Measurements from ENCODE around the gene ZNF280D. TPM values are rescaled to one million over a fixed set of nuclear protein-coding genes. Genes with fewer than 3 reads are reported as not detected.

ZNF280D gene
- total and polyA plus RNA-seq, 2 of the 8 experiments (the other 6 are each of a cell fraction or from before 2014, with no cell fraction given) = 7.4 to 27.5 TPM

DNA sequence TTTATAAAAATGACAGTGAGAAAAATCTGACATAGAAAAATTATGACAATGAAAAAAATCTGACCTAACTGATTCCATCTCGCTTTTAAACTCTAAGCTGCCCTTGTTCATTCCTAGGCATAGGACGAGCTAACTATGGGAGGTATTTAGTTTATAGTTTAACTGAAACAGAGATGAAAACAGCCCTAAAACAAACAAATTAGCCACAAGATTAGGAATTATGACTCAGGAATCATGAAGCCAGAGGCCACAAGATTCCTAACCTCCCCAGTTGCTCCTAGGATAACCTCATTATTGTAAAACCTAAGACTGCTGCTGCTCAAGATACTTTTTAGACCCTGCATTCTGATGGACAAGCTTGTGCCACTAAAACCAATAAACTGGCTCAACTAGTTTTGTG, 145.6 kb downstream of the ZNF280D start:
- Histone ChIP-seq H3K79me1 (ENCODE audit: low read depth, low read length) (no peaks in the 10 kb centered on the region), H4K20me1 (replicated peaks in 1 of 2; ENCODE audit: control insufficient read depth in 1 of 2, insufficient read depth in 2 of 2, low read length in 2 of 2) (no peaks in the 10 kb centered on the region), H3K4me2 (ENCODE audit: insufficient read depth in 1 of 2, low read depth in 2 of 2, low read length in 2 of 2) (no peak overlapping the region), H2AFZ (ENCODE audit: low read length) (no peak overlapping the region), H3K36me3 (ENCODE audit: control insufficient read depth in 2 of 4, insufficient read depth in 4 of 4, low read length in 3 of 4) (no peaks in the 10 kb centered on the region), H3K14ac (ENCODE audit: insufficient read length) (no peak overlapping the region), H2BK15ac (ENCODE audit: low read length) (no peak overlapping the region), H2BK5ac (ENCODE audit: low read depth, low read length) (no peak overlapping the region), H2BK20ac (ENCODE audit: low read length) (no peak overlapping the region), H3K18ac (ENCODE audit: extremely low read depth, low read length) (no peak overlapping the region), H3K4me1 (replicated peaks in 1 of 4; ENCODE audit: control insufficient read depth in 3 of 4, insufficient read depth in 4 of 4, low read length in 3 of 4) (no peaks in the 10 kb centered on the region), H4K5ac (ENCODE audit: insufficient read length, low read depth, low read length) (no peak overlapping the region), H3K79me2 (ENCODE audit: control insufficient read depth in 1 of 2, insufficient read depth in 2 of 2, low read length in 2 of 2) (no peaks in the 10 kb centered on the region), H3K27ac (ENCODE audit: low read depth, low read length) (no peak overlapping the region), H3K56ac (replicated peaks; ENCODE audit: insufficient read length, low read depth, low read length) (no peak overlapping the region), H3K4ac (replicated peaks; ENCODE audit: insufficient read length, low read depth, low read length) (no peak overlapping the region), H3K23ac (ENCODE audit: insufficient read length) (no peak overlapping the region), H2BK12ac (ENCODE audit: low read depth, low read length) (no peak overlapping the region), H3K9me3 (ENCODE audit: insufficient read depth in 2 of 2, low read depth in 1 of 2, low read length in 1 of 2) (peaks cover 0 to 6% of the 10 kb centered on the region in 2 experiments; a peak in 2 of 4 replicates), H4K91ac (replicated peaks; ENCODE audit: insufficient read length, low read length) (no peak overlapping the region), H3K4me3 (ENCODE audit: extremely low read depth in 1 of 4, insufficient read depth in 2 of 4, low read depth in 3 of 4, low read length in 4 of 4) (no peak overlapping the region), H4K8ac (ENCODE audit: extremely low read depth, insufficient read depth, low read length) (no peak overlapping the region), H3K9ac (replicated peaks in 1 of 4; ENCODE audit: extremely low read depth in 1 of 4, low read depth in 3 of 4, low read length in 3 of 4) (no peak overlapping the region), H2AK5ac (ENCODE audit: low read depth, low read length) (no peak overlapping the region), H2BK120ac (replicated peaks; ENCODE audit: low read depth, low read length) (no peak overlapping the region), H3K23me2 (ENCODE audit: low read depth, low read length) (no peaks in the 10 kb centered on the region), H3K27me3 (replicated peaks in 1 of 4; ENCODE audit: control insufficient read depth in 3 of 4, extremely low read depth in 1 of 4, insufficient read depth in 3 of 4, low read length in 3 of 4) (no peaks in the 10 kb centered on the region)
- FAIRE-seq = no peak
- ChIA-PET POLR2A (ENCODE audit: partially characterized antibody) (interaction anchor here (0.6 kb wide), 1 partner anchor 282 kb away, joined by 3 read pairs; no protein-coding TSS in a partner anchor), CTCF (ENCODE audit: partially characterized antibody) (no interaction called here)
- TF ChIP-seq GTF2F1 (IDR thresholded peaks at IDR 0.05; ENCODE audit: borderline replicate concordance, low read depth, low read length) = no peak
- WGBS, 2 experiments (ENCODE audit: extremely low coverage in 1 of 2, insufficient coverage in 1 of 2, insufficient read length in 1 of 2, insufficient replicate concordance in 2 of 2, low coverage in 1 of 2, low lambda C conversion rate in 2 of 2, missing lambda C conversion rate in 1 of 2) = 91% methylated on average over 2 of the region's 2 CpGs; no CpG with 5 or more reads in 1 of the 2 experiments
- no peak for DNase-seq (ENCODE audit: low read depth in 1 of 2, low spot score in 2 of 2)

Data from H1 (cell line).